ENCODE measurements around the gene YAP1.

DNA sequence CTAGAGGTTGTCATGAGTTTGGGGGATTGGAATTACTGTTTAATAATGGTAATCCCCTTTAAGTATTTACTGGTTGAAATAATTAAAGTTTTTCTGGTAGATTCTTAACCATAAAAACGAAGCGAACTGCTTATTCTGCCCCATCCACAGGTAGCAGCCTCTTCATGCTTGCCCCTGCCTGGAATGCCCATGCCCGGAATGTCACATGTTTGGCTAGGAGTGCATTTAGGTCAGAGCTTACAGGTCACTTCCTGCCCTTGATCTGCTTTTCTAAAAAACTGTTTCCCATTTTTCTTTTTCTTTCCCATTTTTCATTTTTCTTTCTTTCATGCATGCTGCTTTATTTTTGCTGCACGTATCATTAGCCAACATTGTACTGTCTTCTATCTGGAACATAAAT lies 69.1 kb downstream of the YAP1 start:
- no peak for TF ChIP-seq EZH2 (IDR thresholded peaks at IDR 0.05; ENCODE audit: borderline replicate concordance, low read depth, low read length, severe bottlenecking)
- TF ChIP-seq, protein P1, sequence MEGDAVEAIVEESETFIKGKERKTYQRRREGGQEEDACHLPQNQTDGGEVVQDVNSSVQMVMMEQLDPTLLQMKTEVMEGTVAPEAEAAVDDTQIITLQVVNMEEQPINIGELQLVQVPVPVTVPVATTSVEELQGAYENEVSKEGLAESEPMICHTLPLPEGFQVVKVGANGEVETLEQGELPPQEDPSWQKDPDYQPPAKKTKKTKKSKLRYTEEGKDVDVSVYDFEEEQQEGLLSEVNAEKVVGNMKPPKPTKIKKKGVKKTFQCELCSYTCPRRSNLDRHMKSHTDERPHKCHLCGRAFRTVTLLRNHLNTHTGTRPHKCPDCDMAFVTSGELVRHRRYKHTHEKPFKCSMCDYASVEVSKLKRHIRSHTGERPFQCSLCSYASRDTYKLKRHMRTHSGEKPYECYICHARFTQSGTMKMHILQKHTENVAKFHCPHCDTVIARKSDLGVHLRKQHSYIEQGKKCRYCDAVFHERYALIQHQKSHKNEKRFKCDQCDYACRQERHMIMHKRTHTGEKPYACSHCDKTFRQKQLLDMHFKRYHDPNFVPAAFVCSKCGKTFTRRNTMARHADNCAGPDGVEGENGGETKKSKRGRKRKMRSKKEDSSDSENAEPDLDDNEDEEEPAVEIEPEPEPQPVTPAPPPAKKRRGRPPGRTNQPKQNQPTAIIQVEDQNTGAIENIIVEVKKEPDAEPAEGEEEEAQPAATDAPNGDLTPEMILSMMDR (IDR thresholded peaks at IDR 0.05; ENCODE audit: borderline replicate concordance, extremely low read depth, low read length, poor library complexity, severe bottlenecking), result no peak

Data from DND-41 (cell line).